HL-60/S4 treated with phorbol 12-myristate 13-acetate at 8.2 ng/mL for 4 days and 3 days (cell line): ENCODE results near the gene CCDC116.
"Not testable (repeated sequence)": the region's sequence is repeated elsewhere in the genome, so short reads cannot be mapped to it uniquely, and the experiment has no call there.

Source experiments
- in situ Hi-C: fragments of 300-500 bp; cut with MboI; formaldehyde crosslinking; loops from 2 replicates; pipeline ENCODE4 v1.15.0; 2022; ENCODE audit warnings: low sequenced_read_pairs

The CCDC116 gene

GRCh38 chr22:21606775-21607174 is 25.8 kb upstream of the CCDC116 start:
- in situ Hi-C loops, result no loop called here

GRCh38 chr22:21609556-21610157 is 22.9 kb upstream of the CCDC116 start:
- in situ Hi-C loops, result not testable (repeated sequence)

- in situ Hi-C loops, result no loop called here
Observed at GRCh38 chr22:21611210-21611977, 21.2 kb upstream of the CCDC116 start.

- in situ Hi-C loops, result no loop called here
Observed at GRCh38 chr22:21612858-21613257, 19.7 kb upstream of the CCDC116 start.

- in situ Hi-C loops, result no loop called here
Observed at GRCh38 chr22:21613553-21614233, 18.9 kb upstream of the CCDC116 start.

GRCh38 chr22:21615731-21616130 is 16.8 kb upstream of the CCDC116 start:
- in situ Hi-C loops, result no loop called here

- in situ Hi-C loops, result not testable (repeated sequence)
Observed at GRCh38 chr22:21617337-21617736, 15.2 kb upstream of the CCDC116 start.

GRCh38 chr22:21621025-21621424 is 11.5 kb upstream of the CCDC116 start:
- in situ Hi-C loops, result no loop called here

GRCh38 chr22:21622011-21622918 is 10.3 kb upstream of the CCDC116 start:
- in situ Hi-C loops, result no loop called here

- in situ Hi-C loops, result no loop called here
Observed at GRCh38 chr22:21622919-21623647, 9.5 kb upstream of the CCDC116 start.

- in situ Hi-C loops, result no loop called here
Observed at GRCh38 chr22:21623648-21623970, 9.0 kb upstream of the CCDC116 start.

- in situ Hi-C loops, result no loop called here
Observed at GRCh38 chr22:21624120-21624879, 8.3 kb upstream of the CCDC116 start.

- in situ Hi-C loops, result no loop called here
Observed at GRCh38 chr22:21624880-21625791, 7.4 kb upstream of the CCDC116 start.

- in situ Hi-C loops, result no loop called here
Observed at GRCh38 chr22:21626073-21626734, 6.4 kb upstream of the CCDC116 start.

- in situ Hi-C loops, result no loop called here
Observed at GRCh38 chr22:21626735-21627469, 5.7 kb upstream of the CCDC116 start.

GRCh38 chr22:21628386-21629254 is 3.9 kb upstream of the CCDC116 start:
- in situ Hi-C loops, result no loop called here
